GM19328 (cell line): ENCODE measurements around the gene HACD3.
"Not testable (repeated sequence)": the region's sequence is repeated elsewhere in the genome, so short reads cannot be mapped to it uniquely, and the experiment has no call there.

ENCODE experiments used
- ATAC-seq: cut with Tn5 transposase; IDR thresholded peaks from one replicate; pipeline ENCODE4 v1.9.1; 2021; ENCODE audit warnings: mild to moderate bottlenecking, moderate library complexity; ENCODE audit not compliant: unreplicated experiment

HACD3 gene

GRCh38 chr15:65549288-65549687, 19.0 kb downstream of the HACD3 start:
- ATAC-seq: not testable (repeated sequence)

GRCh38 chr15:65550681-65551098, 20.4 kb downstream of the HACD3 start:
- no peak for ATAC-seq

- no peak for ATAC-seq
These were observed 20.9 kb downstream of the HACD3 start for GRCh38 chr15:65551183-65551582.

GRCh38 chr15:65552851-65553250, 22.6 kb downstream of the HACD3 start:
- ATAC-seq: not testable (repeated sequence)

- ATAC-seq: no peak
These were observed 23.4 kb downstream of the HACD3 start for GRCh38 chr15:65553691-65554090.

GRCh38 chr15:65556622-65557021, 26.4 kb downstream of the HACD3 start:
- ATAC-seq: no peak

GRCh38 chr15:65558336-65558735, 28.1 kb downstream of the HACD3 start:
- no peak for ATAC-seq

- ATAC-seq: no peak
These were observed 28.9 kb downstream of the HACD3 start for GRCh38 chr15:65558997-65559760.

GRCh38 chr15:65559941-65560340, 29.7 kb downstream of the HACD3 start:
- no peak for ATAC-seq

- ATAC-seq: no peak
These were observed 31.7 kb downstream of the HACD3 start for GRCh38 chr15:65561934-65562333.

- no peak for ATAC-seq
These were observed 39.5 kb downstream of the HACD3 start for GRCh38 chr15:65569728-65570127.

- no peak for ATAC-seq
These were observed 41.7 kb downstream of the HACD3 start for GRCh38 chr15:65571971-65572370.

- no peak for ATAC-seq
These were observed 46.4 kb downstream of the HACD3 start for GRCh38 chr15:65576664-65577063.

- no peak for ATAC-seq
These were observed 47.1 kb downstream of the HACD3 start for GRCh38 chr15:65577129-65577996.

GRCh38 chr15:65578904-65579728, 48.9 kb downstream of the HACD3 start:
- ATAC-seq: no peak

GRCh38 chr15:65579762-65580161, 49.5 kb downstream of the HACD3 start:
- ATAC-seq: no peak

GRCh38 chr15:65580287-65580686, 50.0 kb downstream of the HACD3 start:
- ATAC-seq: no peak

GRCh38 chr15:65583701-65584100, 53.4 kb downstream of the HACD3 start:
- no peak for ATAC-seq

- no peak for ATAC-seq
These were observed 54.0 kb downstream of the HACD3 start for GRCh38 chr15:65584241-65584640.

GRCh38 chr15:65587094-65587493, 56.8 kb downstream of the HACD3 start:
- no peak for ATAC-seq

GRCh38 chr15:65595960-65596359, 65.7 kb downstream of the HACD3 start:
- no peak for ATAC-seq
